Vagina (tissue), 2 donors: Measurements from ENCODE around the gene SEMA3D.

Experiments
- CTCF ChIP-seq, 3 experiments: fragments of 450-650 bp in 2 of 3; fragments of 200-600 bp in 1 of 3; sonication (generic) in 1 of 3; IDR thresholded peaks; one replicate each; pipeline ENCODE4 v1.5.1; 2017 to 2019; ENCODE audit warnings: antibody characterized with exemption in 3 of 3, mild to moderate bottlenecking in 2 of 3, moderate library complexity in 2 of 3
- POLR2A ChIP-seq, 2 donors: fragments of 450-650 bp; IDR thresholded peaks; one replicate each; pipeline ENCODE4 v1.6.1; 2017; ENCODE audit warnings: antibody characterized with exemption in 2 of 2, mild to moderate bottlenecking in 2 of 2, moderate library complexity in 2 of 2
- POLR2AphosphoS5 ChIP-seq, 2 donors: sonication (generic); formaldehyde crosslinking; IDR thresholded peaks; one replicate each; pipeline ENCODE4 v1.9.0; 2017; ENCODE audit warnings: antibody characterized with exemption in 2 of 2, mild to moderate bottlenecking in 2 of 2, low read depth in 1 of 2; ENCODE audit not compliant: insufficient read depth in 1 of 2

- TF ChIP-seq CTCF (IDR thresholded peaks at IDR 0.05) (no peak), POLR2AphosphoS5 (IDR thresholded peaks at IDR 0.05; ENCODE audit: insufficient read depth in 1 of 2, low read depth in 1 of 2) (no peak), POLR2A (IDR thresholded peaks at IDR 0.05) (no peak)
These were observed 85.5 kb downstream of the SEMA3D start for GRCh38 chr7:85101347-85101746.
